Epidermal melanocyte (primary cell): ENCODE results near the gene CD1E.
"Not testable (repeated sequence)": the region's sequence is repeated elsewhere in the genome, so short reads cannot be mapped to it uniquely, and the experiment has no call there.

ENCODE experiments used
- DNase-seq: peaks from one replicate; pipeline ENCODE4 v3.0.0; 2011; ENCODE audit warnings: low spot score; ENCODE audit not compliant: insufficient read length

Gene CD1E

GRCh38 chr1:158353303-158354075 is at the start of gene CD1E:
Gene CD1E (plus strand): TSS chr1:158353894. CDS start chr1:158353989, 95 bp downstream.
- DNase-seq, result no peak

- DNase-seq, result no peak
Observed at GRCh38 chr1:158310623-158311022, 43.1 kb upstream of the CD1E start.

GRCh38 chr1:158311066-158311465 is 42.6 kb upstream of the CD1E start:
- DNase-seq, result no peak

- no peak for DNase-seq
Observed at GRCh38 chr1:158323866-158324265, 29.8 kb upstream of the CD1E start.

- DNase-seq, result no peak
Observed at GRCh38 chr1:158324395-158324794, 29.3 kb upstream of the CD1E start.

- no peak for DNase-seq
Observed at GRCh38 chr1:158327481-158327880, 26.2 kb upstream of the CD1E start.

GRCh38 chr1:158328426-158328825 is 25.3 kb upstream of the CD1E start:
- no peak for DNase-seq

- DNase-seq, result no peak
Observed at GRCh38 chr1:158329300-158329699, 24.4 kb upstream of the CD1E start.

GRCh38 chr1:158329733-158330132 is 24.0 kb upstream of the CD1E start:
- no peak for DNase-seq

- no peak for DNase-seq
Observed at GRCh38 chr1:158330391-158331105, 23.1 kb upstream of the CD1E start.

GRCh38 chr1:158331106-158331425 is 22.6 kb upstream of the CD1E start:
- no peak for DNase-seq

- DNase-seq, result no peak
Observed at GRCh38 chr1:158331481-158332150, 22.1 kb upstream of the CD1E start, which contains the start of gene CD1B. Gene CD1B (minus strand): TSS chr1:158331531. CDS start chr1:158331423, 108 bp downstream.

GRCh38 chr1:158333405-158334155 is 20.1 kb upstream of the CD1E start:
- no peak for DNase-seq

- DNase-seq, result no peak
Observed at GRCh38 chr1:158334526-158335212, 19.0 kb upstream of the CD1E start.

GRCh38 chr1:158335213-158335532 is 18.5 kb upstream of the CD1E start:
- no peak for DNase-seq

GRCh38 chr1:158336413-158336812 is 17.3 kb upstream of the CD1E start:
- DNase-seq, result not testable (repeated sequence)

GRCh38 chr1:158348946-158349345 is 4.7 kb upstream of the CD1E start:
- DNase-seq, result not testable (repeated sequence)

- no peak for DNase-seq
Observed at GRCh38 chr1:158354255-158354654, 561 bp downstream of the CD1E start.

- DNase-seq, result no peak
Observed at GRCh38 chr1:158355773-158356285, 2.1 kb downstream of the CD1E start.

- DNase-seq, result no peak
Observed at GRCh38 chr1:158356616-158357015, 2.9 kb downstream of the CD1E start.

- DNase-seq, result no peak
Observed at GRCh38 chr1:158357441-158357840, 3.7 kb downstream of the CD1E start.
